Fibroblast of gingiva (primary cell): Measurements from ENCODE around the gene STARD7.
"Not testable (repeated sequence)": the region's sequence is repeated elsewhere in the genome, so short reads cannot be mapped to it uniquely, and the experiment has no call there.

Experiments used
- DNase-seq: peaks from one replicate; pipeline ENCODE4 v3.0.0-alpha.2; 2011; ENCODE audit warnings: low read depth

STARD7 gene

GRCh38 chr2:96233880-96234316 lies 25.3 kb upstream of the STARD7 start:
- DNase-seq, result no peak

GRCh38 chr2:96233436-96233835 lies 24.8 kb upstream of the STARD7 start:
- DNase-seq, result no peak

- DNase-seq, result no peak
These were observed 22.7 kb upstream of the STARD7 start for GRCh38 chr2:96231316-96231715.

- DNase-seq, result no peak
These were observed 16.4 kb upstream of the STARD7 start for GRCh38 chr2:96225016-96225533.

- not testable (repeated sequence) for DNase-seq
These were observed 12.5 kb upstream of the STARD7 start for GRCh38 chr2:96221106-96221505.

GRCh38 chr2:96219959-96220358 lies 11.3 kb upstream of the STARD7 start:
- DNase-seq, result not testable (repeated sequence)

GRCh38 chr2:96218508-96219131 lies 10.0 kb upstream of the STARD7 start:
- DNase-seq, result no peak

- no peak for DNase-seq
These were observed 5.9 kb upstream of the STARD7 start for GRCh38 chr2:96214554-96214953.

- DNase-seq, result no peak
These were observed 4.8 kb upstream of the STARD7 start for GRCh38 chr2:96213379-96213778.

GRCh38 chr2:96212339-96212738 lies 3.7 kb upstream of the STARD7 start:
- no peak for DNase-seq

GRCh38 chr2:96209729-96210085 lies 1.1 kb upstream of the STARD7 start:
- DNase-seq, result no peak

- no peak for DNase-seq
These were observed 543 bp upstream of the STARD7 start for GRCh38 chr2:96209011-96209728.

GRCh38 chr2:96207774-96208142 lies 869 bp downstream of the STARD7 start:
- DNase-seq, result no peak

GRCh38 chr2:96207073-96207773 lies 1.4 kb downstream of the STARD7 start:
- DNase-seq, result no peak

- DNase-seq, result peak; percentile 81
These were observed 2.7 kb downstream of the STARD7 start for GRCh38 chr2:96205888-96206287.

- peak; percentile 99 for DNase-seq
These were observed 3.6 kb downstream of the STARD7 start for GRCh38 chr2:96204836-96205624.

- no peak for DNase-seq
These were observed 5.2 kb downstream of the STARD7 start for GRCh38 chr2:96203130-96204028.

- peak; percentile 91 for DNase-seq
These were observed 6.3 kb downstream of the STARD7 start for GRCh38 chr2:96202152-96202854.

GRCh38 chr2:96201338-96201737 lies 7.3 kb downstream of the STARD7 start:
- DNase-seq, result no peak

GRCh38 chr2:96198921-96199320 lies 9.7 kb downstream of the STARD7 start:
- no peak for DNase-seq
